Colon (tissue), 2 donors: ENCODE measurements around the gene TMEM44.
"Not testable (repeated sequence)": the region's sequence is repeated elsewhere in the genome, so short reads cannot be mapped to it uniquely, and the experiment has no call there.

Experiments
- FAIRE-seq: peaks from 2 replicates; lab custom pipeline; 2012; peaks lifted over from hg19 to GRCh38; lab: Jason Lieb, UNC
- donor health status: control.
- donor health status: control.

The TMEM44 gene

GRCh38 chr3:194554473-194555123 lies 78.6 kb downstream of the TMEM44 start:
- no peak for FAIRE-seq

- no peak for FAIRE-seq
Observed at GRCh38 chr3:194552327-194552949, 80.8 kb downstream of the TMEM44 start.

- no peak for FAIRE-seq
Observed at GRCh38 chr3:194549853-194550252, 83.4 kb downstream of the TMEM44 start.

- no peak for FAIRE-seq
Observed at GRCh38 chr3:194548346-194549321, 84.6 kb downstream of the TMEM44 start.

GRCh38 chr3:194547042-194547441 lies 86.2 kb downstream of the TMEM44 start:
- no peak for FAIRE-seq

GRCh38 chr3:194545538-194545937 lies 87.7 kb downstream of the TMEM44 start:
- not testable (repeated sequence) for FAIRE-seq

- no peak for FAIRE-seq
Observed at GRCh38 chr3:194543550-194543949, 89.7 kb downstream of the TMEM44 start.

GRCh38 chr3:194541483-194541882 lies 91.7 kb downstream of the TMEM44 start:
- FAIRE-seq = no peak

- no peak for FAIRE-seq
Observed at GRCh38 chr3:194540274-194540905, 92.8 kb downstream of the TMEM44 start.

GRCh38 chr3:194539498-194539897 lies 93.7 kb downstream of the TMEM44 start:
- FAIRE-seq = no peak

- FAIRE-seq = no peak
Observed at GRCh38 chr3:194537732-194538247, 95.4 kb downstream of the TMEM44 start.
